GM20000 (cell line): Measurements from ENCODE around the gene OSBPL1A.

Experiments
- DNase-seq: peaks from one replicate; pipeline ENCODE4 v3.0.0; 2012; ENCODE audit warnings: low spot score
- CTCF ChIP-seq: IDR thresholded peaks from 2 replicates; pipeline ENCODE4 v1.5.1; 2012; ENCODE audit warnings: mild to moderate bottlenecking, control low read depth; ENCODE audit errors: extremely low read depth, missing control alignments

The OSBPL1A gene

GRCh38 chr18:24140697-24141096, 256.9 kb downstream of the OSBPL1A start:
- TF ChIP-seq CTCF, result no peak
- DNase-seq, result no peak

- DNase-seq, result peak; percentile 83
- TF ChIP-seq CTCF, result no peak
Observed at GRCh38 chr18:24138789-24139616, 258.6 kb downstream of the OSBPL1A start, which contains the start of gene CABYR. TSS of gene CABYR (plus strand) at chr18:24139062. CDS start at chr18:24143115, 4,053 bp downstream.

GRCh38 chr18:24138409-24138788, 259.2 kb downstream of the OSBPL1A start:
- TF ChIP-seq CTCF, result no peak
- no peak for DNase-seq

GRCh38 chr18:24136967-24137373, 260.7 kb downstream of the OSBPL1A start:
- DNase-seq, result no peak
- no peak for TF ChIP-seq CTCF

GRCh38 chr18:24130494-24130893, 267.1 kb downstream of the OSBPL1A start:
- TF ChIP-seq CTCF, result no peak
- no peak for DNase-seq

- no peak for TF ChIP-seq CTCF
- no peak for DNase-seq
Observed at GRCh38 chr18:24128700-24129099, 268.9 kb downstream of the OSBPL1A start.

GRCh38 chr18:24127735-24128134, 269.9 kb downstream of the OSBPL1A start:
- DNase-seq, result no peak
- no peak for TF ChIP-seq CTCF
